Stimulated activated CD8-positive, alpha-beta memory T cell treated with anti-CD3 and anti-CD28 coated beads, Interleukin-7, amount 100 ng/mL, for 48 hours (primary cell): ENCODE results near the gene PPM1D.
"Not testable (repeated sequence)": the region's sequence is repeated elsewhere in the genome, so short reads cannot be mapped to it uniquely, and the experiment has no call there.

ENCODE experiments used
- DNase-seq, 2 donors: peaks; one replicate each; pipeline ENCODE4 v3.0.0-alpha.2; 2020; ENCODE audit warnings: low read depth in 1 of 2; ENCODE audit errors: extremely low read depth in 1 of 2

The PPM1D gene

GRCh38 chr17:60593441-60594036, 6.5 kb upstream of the PPM1D start:
- DNase-seq, result not testable (repeated sequence)

DNA sequence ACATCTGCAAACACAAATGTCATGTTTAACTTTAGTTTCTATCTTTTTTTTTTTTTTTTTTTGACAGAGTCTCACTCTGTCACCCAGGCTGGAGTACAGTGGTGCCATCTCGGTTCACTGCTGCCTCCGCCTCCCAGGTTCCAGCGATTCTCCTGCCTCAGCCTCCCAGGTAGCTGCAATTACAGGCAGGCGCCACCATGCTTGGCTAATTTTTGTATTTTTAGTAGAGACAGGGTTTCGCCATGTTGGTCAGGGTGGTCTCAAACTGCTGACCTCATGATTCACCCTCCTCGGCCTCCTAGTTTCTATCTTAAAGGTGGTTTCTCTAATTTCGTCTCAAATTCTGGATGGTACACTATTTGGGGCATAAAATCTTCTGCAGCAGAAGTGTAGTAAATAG, 5.8 kb upstream of the PPM1D start:
- not testable (repeated sequence) for DNase-seq

- no peak for DNase-seq
These were observed 5.3 kb upstream of the PPM1D start for GRCh38 chr17:60594734-60595133.

DNA sequence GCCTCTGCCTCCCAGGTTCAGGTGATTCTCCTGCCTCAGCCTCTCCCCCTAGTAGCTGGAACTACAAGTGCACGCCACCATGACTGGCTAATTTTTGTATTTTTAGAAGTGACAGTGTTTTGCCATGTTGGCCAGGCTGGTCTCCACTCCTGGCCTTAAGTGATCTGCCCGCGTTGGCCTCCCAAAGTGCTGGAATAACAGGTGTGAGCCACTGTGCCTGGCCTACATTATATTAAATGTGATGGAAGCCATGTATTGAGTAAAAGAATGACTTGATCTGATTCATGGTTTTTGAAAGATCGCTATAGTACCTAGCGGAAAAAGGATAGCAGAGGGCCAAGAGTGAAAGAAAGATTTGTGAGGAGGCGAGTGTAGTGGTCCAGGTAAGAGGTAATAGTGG, 2.7 kb upstream of the PPM1D start:
- DNase-seq, result no peak

GRCh38 chr17:60598001-60598736, 1.8 kb upstream of the PPM1D start:
- DNase-seq, result no peak

DNA sequence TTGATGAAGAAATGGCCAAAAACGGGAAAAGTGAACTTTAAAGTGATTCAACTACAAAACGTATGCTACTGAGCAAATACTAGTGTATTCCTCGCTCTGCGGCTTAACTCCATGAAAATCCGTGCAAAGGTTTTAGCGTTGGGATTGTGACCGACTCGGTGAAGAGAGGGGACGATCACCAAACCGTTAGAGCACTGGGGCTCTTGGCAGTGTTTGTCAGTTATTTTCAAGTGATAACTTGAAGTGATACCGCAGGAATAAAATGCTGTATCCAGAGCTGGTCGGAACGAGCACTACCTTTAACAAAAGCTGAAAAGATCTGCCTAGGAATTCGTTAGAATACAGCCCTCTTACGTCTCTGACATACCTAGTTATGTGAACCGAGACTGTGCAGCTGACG, 773 bp upstream of the PPM1D start:
- DNase-seq, result no peak

GRCh38 chr17:60600490-60601446, 775 bp downstream of the PPM1D start:
- DNase-seq, result peak; percentile 28 to 52

- peak in 1 of 2 donors; percentile 9 for DNase-seq
These were observed 1.7 kb downstream of the PPM1D start for GRCh38 chr17:60601447-60602384.

- no peak for DNase-seq
These were observed 2.4 kb downstream of the PPM1D start for GRCh38 chr17:60602385-60602742.

- DNase-seq, result no peak
These were observed 2.9 kb downstream of the PPM1D start for GRCh38 chr17:60602871-60603270.

- DNase-seq, result not testable (repeated sequence)
These were observed 3.5 kb downstream of the PPM1D start for GRCh38 chr17:60603477-60603876.

DNA sequence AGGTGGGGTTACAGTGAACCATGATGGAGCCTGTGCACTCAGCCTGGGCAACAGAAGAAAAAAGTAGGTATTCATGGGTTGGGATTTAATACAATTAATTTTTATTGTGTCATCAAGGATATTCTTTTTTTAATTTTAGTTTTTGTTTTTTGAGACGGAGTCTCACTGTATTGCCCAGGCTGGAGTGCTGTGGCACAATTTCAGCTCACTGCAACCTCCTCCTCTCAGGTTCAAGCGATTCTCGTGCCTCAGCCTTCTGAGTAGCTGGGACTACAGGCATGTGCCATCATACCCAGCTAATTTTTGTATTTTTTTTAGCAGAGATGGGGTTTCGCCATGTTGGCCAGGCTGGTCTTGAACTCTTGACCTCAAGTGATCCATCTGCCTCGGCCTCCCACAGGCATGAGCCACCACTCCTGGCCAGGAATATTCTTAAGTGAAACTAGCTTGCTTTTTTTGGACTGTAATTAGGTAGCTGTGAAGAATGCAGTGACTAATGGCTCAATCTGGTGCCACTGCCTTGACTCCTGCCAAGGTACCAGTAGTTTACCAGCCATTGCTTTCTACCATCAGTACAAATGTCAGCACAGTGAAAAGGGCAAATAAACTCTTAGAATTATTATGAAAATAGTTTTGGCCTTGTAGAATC, 4.8 kb downstream of the PPM1D start:
- DNase-seq, result no peak

GRCh38 chr17:60606036-60606435, 6.0 kb downstream of the PPM1D start:
- no peak for DNase-seq

DNA sequence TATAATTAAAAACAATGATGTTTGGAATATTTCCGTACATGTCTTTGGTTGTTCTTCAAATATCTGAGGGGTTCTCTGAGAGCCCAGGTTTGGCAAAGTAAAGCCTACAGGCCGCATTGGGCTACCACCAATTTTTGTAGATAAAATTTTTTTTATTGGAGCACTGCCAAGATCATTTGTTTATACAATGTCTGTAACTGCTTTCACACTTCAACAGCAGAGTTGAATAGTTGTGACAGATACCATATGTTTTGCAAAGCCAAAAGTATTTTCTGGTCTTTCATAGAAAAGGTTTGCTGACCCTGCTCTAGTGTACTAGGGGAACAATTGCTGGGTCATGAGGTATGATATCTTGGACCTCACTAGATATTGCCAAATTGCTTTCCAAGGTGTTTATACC, 10.5 kb downstream of the PPM1D start:
- DNase-seq, result no peak

DNA sequence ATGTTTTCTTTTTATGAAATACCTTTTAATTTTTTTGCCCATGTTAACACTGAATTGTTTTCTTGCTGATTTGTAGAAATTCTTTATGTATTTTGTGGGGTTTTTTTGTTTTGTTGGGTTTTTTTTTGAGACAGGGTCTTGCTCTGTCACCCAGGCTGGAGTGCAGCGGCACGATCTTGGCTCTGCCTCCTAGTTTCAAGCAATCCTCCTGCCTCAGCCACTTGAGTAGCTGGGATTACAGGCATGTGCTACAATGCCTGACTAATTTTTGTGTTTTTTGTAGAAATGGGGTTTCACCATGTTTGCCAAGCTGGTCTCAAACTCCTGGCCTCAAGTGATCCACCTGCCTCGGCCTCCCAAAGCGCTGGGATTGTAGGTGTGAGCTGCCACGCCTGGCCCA, 11.3 kb downstream of the PPM1D start:
- DNase-seq, result not testable (repeated sequence)

DNA sequence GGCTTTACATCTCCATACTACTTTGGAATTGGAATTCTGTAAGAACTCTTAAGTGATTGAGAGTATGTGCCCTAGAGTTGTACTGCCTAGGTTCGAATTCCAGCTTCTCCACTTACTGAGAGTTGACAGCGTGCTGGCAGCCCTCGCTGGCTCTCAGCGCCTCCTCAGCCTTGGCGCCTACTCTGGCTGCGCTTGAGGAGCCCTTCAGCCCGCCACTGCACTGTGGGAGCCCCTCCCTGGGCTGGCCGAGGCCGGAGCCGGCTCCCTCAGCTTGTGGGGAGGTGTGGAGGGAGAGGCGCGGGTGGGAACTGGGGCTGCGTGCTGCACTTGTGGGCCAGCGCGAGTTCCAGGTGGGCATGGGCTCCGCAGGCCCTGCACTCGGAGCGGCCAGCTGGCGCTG, 13.3 kb downstream of the PPM1D start:
- no peak for DNase-seq

GRCh38 chr17:60613796-60614195, 13.8 kb downstream of the PPM1D start:
- DNase-seq, result not testable (repeated sequence)

- DNase-seq, result not testable (repeated sequence)
These were observed 14.3 kb downstream of the PPM1D start for GRCh38 chr17:60614247-60614646.

DNA sequence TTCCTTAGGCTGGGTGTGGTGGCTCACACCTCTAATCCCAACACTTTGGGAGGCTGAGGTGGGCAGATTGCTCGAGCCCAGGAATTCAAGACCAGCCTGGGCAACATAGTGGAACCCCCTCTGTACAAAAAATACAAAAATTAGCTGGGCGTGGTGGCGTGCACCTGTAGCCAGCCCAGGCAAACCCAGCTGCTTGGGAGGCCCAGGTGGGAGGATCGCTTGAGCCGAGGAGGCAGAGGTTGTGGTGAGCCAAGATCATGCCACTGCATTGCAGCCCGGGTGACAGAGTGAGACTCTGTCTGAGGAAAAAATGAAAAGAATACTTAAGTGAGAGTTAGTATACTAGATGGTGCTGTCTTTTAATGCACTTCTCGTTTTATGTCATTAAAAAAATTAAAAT, 15.1 kb downstream of the PPM1D start:
- DNase-seq, result no peak

- DNase-seq, result no peak
These were observed 15.8 kb downstream of the PPM1D start for GRCh38 chr17:60615840-60616239.
